ENCODE data around the gene PIK3R5. TPM values are rescaled to one million over a fixed set of nuclear protein-coding genes. Genes with fewer than 3 reads are reported as not detected.

The PIK3R5 gene
- total and polyA plus RNA-seq, 3 donors from 2014 or later = 6.1 to 14.0 (median 7.4) TPM

DNA sequence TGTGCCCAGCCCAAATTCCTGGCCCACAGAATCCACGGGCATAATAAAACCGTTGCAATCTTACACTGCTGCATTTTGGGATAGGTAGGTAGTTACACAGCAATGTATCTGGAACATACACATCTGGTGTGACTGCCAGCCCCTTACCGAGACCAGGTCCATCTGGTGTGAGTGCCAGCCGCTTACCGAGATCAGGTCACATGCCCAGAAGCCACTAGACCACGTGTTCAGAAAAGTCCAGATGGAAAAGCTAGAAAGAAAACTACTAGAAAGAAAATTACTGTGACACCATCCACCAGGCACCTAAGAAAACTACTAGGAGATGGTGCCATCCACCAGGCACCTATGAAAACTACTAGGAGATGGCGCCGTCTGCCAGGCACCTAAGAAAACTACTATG, 19.4 kb downstream of the PIK3R5 start:
- H3K4me3 ChIP-seq = no peak overlapping the region
- intact Hi-C loops (cut with DNase I; ENCODE audit: low total_unique reads) = no loop called here
- 88 to 89% methylated on average over 8 of the region's 8 CpGs for WGBS, 2 donors

DNA sequence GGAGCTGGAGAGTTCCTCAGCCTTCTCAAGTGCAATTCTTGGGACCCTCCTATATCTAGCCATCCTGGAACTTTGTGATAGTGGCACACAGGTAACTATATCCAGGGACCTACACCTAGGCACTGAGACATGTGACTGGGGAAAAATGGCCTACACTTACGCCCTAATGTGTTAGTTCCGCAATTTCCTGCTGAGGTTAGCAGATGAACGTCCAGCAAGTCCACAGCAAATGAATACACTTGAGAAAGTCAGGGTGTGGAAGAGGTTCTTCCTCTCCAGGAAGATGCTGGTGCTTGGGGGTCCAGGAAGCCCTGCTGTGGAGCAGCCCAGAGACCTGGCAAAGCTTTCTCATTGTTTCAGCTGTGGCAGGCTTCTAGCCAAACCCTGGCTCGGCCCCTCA, 20.8 kb downstream of the PIK3R5 start:
- TF ChIP-seq POLR2A (IDR thresholded peaks at IDR 0.05) = no peak
- TF ChIP-seq, protein P1, sequence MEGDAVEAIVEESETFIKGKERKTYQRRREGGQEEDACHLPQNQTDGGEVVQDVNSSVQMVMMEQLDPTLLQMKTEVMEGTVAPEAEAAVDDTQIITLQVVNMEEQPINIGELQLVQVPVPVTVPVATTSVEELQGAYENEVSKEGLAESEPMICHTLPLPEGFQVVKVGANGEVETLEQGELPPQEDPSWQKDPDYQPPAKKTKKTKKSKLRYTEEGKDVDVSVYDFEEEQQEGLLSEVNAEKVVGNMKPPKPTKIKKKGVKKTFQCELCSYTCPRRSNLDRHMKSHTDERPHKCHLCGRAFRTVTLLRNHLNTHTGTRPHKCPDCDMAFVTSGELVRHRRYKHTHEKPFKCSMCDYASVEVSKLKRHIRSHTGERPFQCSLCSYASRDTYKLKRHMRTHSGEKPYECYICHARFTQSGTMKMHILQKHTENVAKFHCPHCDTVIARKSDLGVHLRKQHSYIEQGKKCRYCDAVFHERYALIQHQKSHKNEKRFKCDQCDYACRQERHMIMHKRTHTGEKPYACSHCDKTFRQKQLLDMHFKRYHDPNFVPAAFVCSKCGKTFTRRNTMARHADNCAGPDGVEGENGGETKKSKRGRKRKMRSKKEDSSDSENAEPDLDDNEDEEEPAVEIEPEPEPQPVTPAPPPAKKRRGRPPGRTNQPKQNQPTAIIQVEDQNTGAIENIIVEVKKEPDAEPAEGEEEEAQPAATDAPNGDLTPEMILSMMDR (IDR thresholded peaks at IDR 0.05) = no peak
- Histone ChIP-seq H3K9me3 (no peaks in the 10 kb centered on the region), H3K36me3 (ENCODE audit: low read depth, missing control alignments) (no peaks in the 10 kb centered on the region), H3K27ac (no peak overlapping the region), H3K4me3 (no peak overlapping the region), H3K27me3 (no peaks in the 10 kb centered on the region), H3K4me1 (no peaks in the 10 kb centered on the region)
- 77 to 89% methylated on average over 4 of the region's 4 CpGs for WGBS, 2 donors
- intact Hi-C loops (cut with DNase I; ENCODE audit: low total_unique reads) = no loop called here
- no peak for DNase-seq

More for the DNA sequence above, 19.4 kb downstream of the PIK3R5 start:
- no peak for TF ChIP-seq POLR2A (IDR thresholded peaks at IDR 0.05)
- TF ChIP-seq, protein P1 (IDR thresholded peaks at IDR 0.05) = no peak
- Histone ChIP-seq H3K9me3 (no peaks in the 10 kb centered on the region), H3K27me3 (no peaks in the 10 kb centered on the region), H3K4me1 (no peaks in the 10 kb centered on the region), H3K27ac (no peak overlapping the region), H3K36me3 (ENCODE audit: low read depth, missing control alignments) (no peaks in the 10 kb centered on the region)
- DNase-seq = no peak

DNA sequence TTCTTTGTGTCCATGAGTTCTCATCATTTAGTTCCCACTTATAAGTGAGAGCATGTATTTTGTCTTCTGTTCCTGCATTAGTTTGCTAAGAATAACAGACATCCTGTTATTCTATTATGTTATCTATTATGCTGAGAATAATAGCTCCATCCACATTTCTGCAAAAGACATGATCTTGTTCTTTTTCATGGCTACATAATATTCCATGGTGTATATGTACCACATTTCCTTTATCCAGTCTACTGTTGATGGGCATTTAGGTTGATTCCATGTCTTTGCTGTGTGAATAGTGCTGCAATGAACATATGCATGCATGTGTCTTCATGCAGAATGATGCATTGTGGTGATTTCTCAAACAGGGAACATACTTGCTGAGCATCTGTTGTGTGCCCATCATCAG, 21.4 kb downstream of the PIK3R5 start:
- Histone ChIP-seq H3K4me1 (no peaks in the 10 kb centered on the region), H3K36me3 (ENCODE audit: low read depth, missing control alignments) (no peaks in the 10 kb centered on the region), H3K27ac (no peak overlapping the region), H3K27me3 (no peaks in the 10 kb centered on the region), H3K4me3 (no peak overlapping the region), H3K9me3 (no peaks in the 10 kb centered on the region)
- intact Hi-C loops (cut with DNase I; ENCODE audit: low total_unique reads) = no loop called here
- no peak for TF ChIP-seq POLR2A (IDR thresholded peaks at IDR 0.05)
- TF ChIP-seq, protein P1 (IDR thresholded peaks at IDR 0.05) = no peak
- no peak for DNase-seq

DNA sequence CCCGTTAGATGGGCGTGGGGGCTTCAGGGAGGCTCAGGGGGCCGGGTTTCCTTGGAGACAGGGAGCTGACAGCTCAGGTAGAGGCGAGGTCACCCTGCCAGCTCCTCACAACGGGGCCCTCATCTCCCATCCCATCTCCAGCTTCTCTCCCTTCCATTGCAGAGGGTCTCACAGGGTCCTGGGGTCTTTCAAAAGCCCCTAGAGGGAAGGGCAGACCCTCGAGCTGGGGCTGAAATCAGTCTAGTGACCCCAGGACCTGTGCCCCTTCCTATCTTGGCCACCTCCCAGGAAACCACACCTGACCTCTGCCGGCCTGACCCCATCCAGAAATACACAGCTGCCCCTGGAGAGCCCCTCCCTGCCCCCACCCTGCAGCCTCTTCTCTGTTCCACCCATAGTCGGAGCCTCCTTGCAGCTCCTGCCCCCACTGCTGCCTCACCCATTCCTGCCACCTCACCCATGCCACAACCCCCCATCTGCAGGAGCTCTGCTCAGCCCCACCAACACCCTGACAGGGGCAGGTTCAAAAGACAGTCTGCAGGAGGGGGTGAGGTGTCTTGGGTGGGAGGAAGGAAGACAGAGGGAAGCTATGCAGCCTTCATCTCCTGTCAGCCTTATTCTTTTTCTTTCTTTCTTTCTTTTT, 23.4 kb downstream of the PIK3R5 start:
- no peaks in the 10 kb centered on the region for H3K27me3 ChIP-seq
- H3K36me3 ChIP-seq (ENCODE audit: low read depth, missing control alignments) = no peaks in the 10 kb centered on the region
- intact Hi-C loops (cut with DNase I; ENCODE audit: low total_unique reads) = no loop called here
- 73 to 76% methylated on average over 8 of the region's 8 CpGs for whole genome bisulfite sequencing, 2 donors
- no peak for DNase-seq
- no peaks in the 10 kb centered on the region for H3K9me3 ChIP-seq
- TF ChIP-seq, protein P1 (IDR thresholded peaks at IDR 0.05) = no peak
- no peak for TF ChIP-seq POLR2A (IDR thresholded peaks at IDR 0.05)
- no peak overlapping the region for H3K27ac ChIP-seq
- H3K4me1 ChIP-seq = no peaks in the 10 kb centered on the region
- H3K4me3 ChIP-seq = no peak overlapping the region

DNA sequence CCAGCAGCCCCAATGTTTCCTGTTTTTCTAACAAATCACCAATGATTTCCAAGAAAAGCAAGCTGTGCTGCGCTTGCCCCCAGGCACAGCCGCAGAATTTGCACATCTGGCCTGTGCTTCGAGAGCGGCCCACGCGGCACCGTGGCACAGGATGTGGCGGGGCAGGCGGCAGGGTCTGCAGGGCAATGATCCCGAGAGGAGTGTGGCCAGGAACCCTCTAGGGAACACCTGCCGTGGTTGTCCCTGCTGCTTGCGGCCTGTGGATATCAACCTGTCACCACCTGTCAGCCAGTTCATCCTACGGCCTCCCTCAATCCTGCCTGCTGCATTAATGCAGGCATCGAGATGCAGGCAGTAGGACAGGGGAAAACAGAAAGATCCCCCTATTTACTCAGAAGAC, 24.0 kb downstream of the PIK3R5 start:
- WGBS, 2 donors = 85 to 90% methylated on average over 12 to 14 of the region's 14 CpGs

More for the DNA sequence above, 24.0 kb downstream of the PIK3R5 start:
- intact Hi-C loops (cut with DNase I; ENCODE audit: low total_unique reads) = no loop called here
- Histone ChIP-seq H3K4me1 (no peaks in the 10 kb centered on the region), H3K27ac (no peak overlapping the region), H3K9me3 (no peaks in the 10 kb centered on the region), H3K27me3 (no peaks in the 10 kb centered on the region), H3K4me3 (no peak overlapping the region), H3K36me3 (ENCODE audit: low read depth, missing control alignments) (no peaks in the 10 kb centered on the region)
- TF ChIP-seq, protein P1 (IDR thresholded peaks at IDR 0.05) = no peak
- no peak for TF ChIP-seq POLR2A (IDR thresholded peaks at IDR 0.05)
- DNase-seq = no peak
